Calu3 (cell line): ENCODE measurements around the gene DPM1. TPM values are rescaled to one million over a fixed set of nuclear protein-coding genes. Genes with fewer than 3 reads are reported as not detected.

ENCODE experiments used
- BruUV-seq: library from RNA; stranded (reverse); fragments of 400-500 nt; replicated peaks from 2 replicates; lab custom pipeline; 2021; lab: Mats Ljungman, UMichigan
- CTCF ChIA-PET: fragments of 300-600 bp; sonication (Branson Sonifier 250); formaldehyde crosslinking; loops from one replicate; lab custom pipeline; 2022; ENCODE audit warnings: antibody characterized with exemption; lab: Charles Lee
- DNase-seq: peaks from one replicate; pipeline ENCODE4 v3.0.0; 2022
- H3K27ac Mint-ChIP-seq: one replicate; pipeline ENCODE4 v1.8.0; 2022; ENCODE audit warnings: mixed read lengths; ENCODE audit not compliant: unreplicated experiment
- H3K27me3 Mint-ChIP-seq: one replicate; pipeline ENCODE4 v1.8.0; 2022; ENCODE audit warnings: mixed read lengths; ENCODE audit not compliant: unreplicated experiment
- H3K36me3 Mint-ChIP-seq: one replicate; pipeline ENCODE4 v1.8.0; 2022; ENCODE audit warnings: mild to moderate bottlenecking, moderate library complexity, mixed read lengths; ENCODE audit not compliant: insufficient read depth, unreplicated experiment
- H3K4me1 Mint-ChIP-seq: one replicate; pipeline ENCODE4 v1.8.0; 2022; ENCODE audit warnings: mild to moderate bottlenecking, low read depth, mixed read lengths; ENCODE audit not compliant: unreplicated experiment
- H3K4me3 Mint-ChIP-seq: one replicate; pipeline ENCODE4 v1.8.0; 2022; ENCODE audit warnings: mild to moderate bottlenecking, low read depth, moderate library complexity, mixed read lengths; ENCODE audit not compliant: unreplicated experiment
- H3K9me3 Mint-ChIP-seq: one replicate; pipeline ENCODE4 v1.8.0; 2022; ENCODE audit warnings: low read depth, mixed read lengths; ENCODE audit not compliant: unreplicated experiment
- CTCF ChIP-seq: fragments of 200-600 bp; IDR thresholded peaks from one replicate; pipeline ENCODE4 v1.8.0; 2022; ENCODE audit warnings: antibody characterized with exemption; ENCODE audit not compliant: unreplicated experiment
- intact Hi-C: fragments of 100-400 bp; cut with micrococcal nuclease; formaldehyde crosslinking; loops from one replicate; pipeline ENCODE4 v1.10.0; 2022; ENCODE audit not compliant: unreplicated experiment
- total RNA-seq: library from RNA; stranded (reverse); gene quantifications from 2 replicates; pipeline ENCODE4 v1.2.3, GENCODE V29; 2022

The DPM1 gene
- total RNA-seq, 1 experiment from 2014 or later, result 89.1 TPM

- intact Hi-C loops, result no loop called here
- Mint-ChIP-seq H3K4me3 (no peak overlapping the region), H3K9me3 (no peaks in the 10 kb centered on the region), H3K27ac (no peak overlapping the region), H3K27me3 (peaks cover 39% of the 10 kb centered on the region), H3K4me1 (no peaks in the 10 kb centered on the region), H3K36me3 (no peaks in the 10 kb centered on the region)
- no peak for TF ChIP-seq CTCF
- BruUV-seq, result no TSS peak
- DNase-seq, result no peak
- CTCF ChIA-PET, result interaction anchor here (0.6 kb wide), 1 partner anchor 22 kb away, joined by 6 read pairs; no protein-coding TSS in a partner anchor
These were observed 46.0 kb upstream of the DPM1 start for GRCh38 chr20:51004305-51004727.

- Mint-ChIP-seq H3K36me3 (no peaks in the 10 kb centered on the region), H3K27ac (no peak overlapping the region), H3K9me3 (no peaks in the 10 kb centered on the region), H3K27me3 (peaks cover 45% of the 10 kb centered on the region), H3K4me1 (no peaks in the 10 kb centered on the region), H3K4me3 (no peak overlapping the region)
- no peak for DNase-seq
- no peak for TF ChIP-seq CTCF
- CTCF ChIA-PET, result interaction anchor here (0.6 to 0.7 kb wide), 2 partner anchors 21 to 69 kb away, joined by 3 to 6 read pairs; no protein-coding TSS in a partner anchor
- BruUV-seq, result no TSS peak
- intact Hi-C loops, result no loop called here
These were observed 45.4 kb upstream of the DPM1 start for GRCh38 chr20:51003753-51004152.

GRCh38 chr20:51002633-51003032, 44.3 kb upstream of the DPM1 start:
- BruUV-seq, result no TSS peak
- Mint-ChIP-seq H3K27me3 (peaks cover 52% of the 10 kb centered on the region), H3K4me1 (no peaks in the 10 kb centered on the region), H3K36me3 (no peaks in the 10 kb centered on the region), H3K27ac (no peak overlapping the region), H3K9me3 (no peaks in the 10 kb centered on the region), H3K4me3 (no peak overlapping the region)
- CTCF ChIA-PET, result no interaction called here
- intact Hi-C loops, result no loop called here
- TF ChIP-seq CTCF, result no peak
- no peak for DNase-seq

GRCh38 chr20:51001430-51002265, 43.3 kb upstream of the DPM1 start:
- TF ChIP-seq CTCF, result no peak
- intact Hi-C loops, result no loop called here
- no TSS peak for BruUV-seq
- Mint-ChIP-seq H3K27ac (no peak overlapping the region), H3K27me3 (peaks cover 59% of the 10 kb centered on the region), H3K4me1 (no peaks in the 10 kb centered on the region), H3K9me3 (no peaks in the 10 kb centered on the region), H3K36me3 (no peaks in the 10 kb centered on the region), H3K4me3 (no peak overlapping the region)
- no peak for DNase-seq
- CTCF ChIA-PET, result interaction anchor here (0.5 to 0.6 kb wide), 2 partner anchors 17 to 593 kb away, joined by 3 to 4 read pairs; no protein-coding TSS in a partner anchor
